Epithelial cell of esophagus (primary cell): ENCODE measurements around the gene ACTL8.

Source experiments
- DNase-seq: peaks from one replicate; pipeline ENCODE4 v3.0.0; 2010; ENCODE audit warnings: low read depth
- H3K4me3 ChIP-seq: 2 replicates; pipeline ENCODE4 v1.5.1; 2011; ENCODE audit warnings: mild to moderate bottlenecking, low read length, control low read depth
- CTCF ChIP-seq: IDR thresholded peaks from 2 replicates; pipeline ENCODE4 v1.5.1; 2011; ENCODE audit warnings: low read depth, mild to moderate bottlenecking, low read length, control low read depth, inconsistent platforms; ENCODE audit not compliant: insufficient read depth; ENCODE audit errors: missing control alignments

ACTL8 gene

GRCh38 chr1:17865912-17866739 is 111.0 kb downstream of the ACTL8 start:
- TF ChIP-seq CTCF: no peak
- no peak overlapping the region for H3K4me3 ChIP-seq
- peak; percentile 36 for DNase-seq

- no peak for DNase-seq
- no peak for TF ChIP-seq CTCF
- no peak overlapping the region for H3K4me3 ChIP-seq
Measured at GRCh38 chr1:17866740-17867029, 111.6 kb downstream of the ACTL8 start.

GRCh38 chr1:17867470-17867869 is 112.3 kb downstream of the ACTL8 start:
- TF ChIP-seq CTCF: no peak
- no peak overlapping the region for H3K4me3 ChIP-seq
- DNase-seq: no peak

GRCh38 chr1:17869815-17870214 is 114.7 kb downstream of the ACTL8 start:
- TF ChIP-seq CTCF: no peak
- no peak for DNase-seq
- H3K4me3 ChIP-seq: no peak overlapping the region

GRCh38 chr1:17870679-17871078 is 115.5 kb downstream of the ACTL8 start:
- TF ChIP-seq CTCF: no peak
- no peak for DNase-seq
- H3K4me3 ChIP-seq: no peak overlapping the region

- DNase-seq: no peak
- TF ChIP-seq CTCF: no peak
- no peak overlapping the region for H3K4me3 ChIP-seq
Measured at GRCh38 chr1:17873007-17873675, 118.0 kb downstream of the ACTL8 start.

- TF ChIP-seq CTCF: no peak
- no peak for DNase-seq
- no peak overlapping the region for H3K4me3 ChIP-seq
Measured at GRCh38 chr1:17874231-17874630, 119.1 kb downstream of the ACTL8 start.
